Colonic mucosa (tissue), 4 donors: ENCODE measurements around the gene SCFD1. TPM values are rescaled to one million over a fixed set of nuclear protein-coding genes. Genes with fewer than 3 reads are reported as not detected.
"Not testable (repeated sequence)": the region's sequence is repeated elsewhere in the genome, so short reads cannot be mapped to it uniquely, and the experiment has no call there.

Source experiments
- DNase-seq: peaks from one replicate; pipeline ENCODE4 v3.0.0-alpha.2; 2020
- H3K27ac ChIP-seq: fragments of 200-600 bp; one replicate; pipeline ENCODE4 v1.8.0; 2021
- H3K27me3 ChIP-seq: fragments of 200-600 bp; one replicate; pipeline ENCODE4 v1.8.0; 2021
- H3K36me3 ChIP-seq: fragments of 200-600 bp; one replicate; pipeline ENCODE4 v1.8.0; 2021
- H3K4me1 ChIP-seq: fragments of 200-600 bp; one replicate; pipeline ENCODE4 v1.8.0; 2021; ENCODE audit warnings: mild to moderate bottlenecking
- H3K4me3 ChIP-seq: fragments of 200-600 bp; one replicate; pipeline ENCODE4 v1.8.0; 2021
- H3K9ac ChIP-seq, 2 donors: one replicate each; pipeline ENCODE4 v1.7.0; 2013; ENCODE audit warnings: control low read depth in 2 of 2, low read depth in 2 of 2, low read length in 2 of 2
- H3K9me3 ChIP-seq: fragments of 200-600 bp; one replicate; pipeline ENCODE4 v1.8.0; 2021
- intact Hi-C: fragments of 100-400 bp; cut with DNase I; formaldehyde crosslinking; loops from one replicate; pipeline ENCODE4 v1.14.1; 2022
- total RNA-seq, 2 donors: library from RNA; stranded (reverse); fragmentation: NEBNext Ultra II Directional in 1 of 2; extraction: Animal tissue kit (Norgen Biotek cat#: 25700) in 1 of 2; gene quantifications; one replicate each; pipeline ENCODE4 v1.2.1, GENCODE V29; 2021
- TF ChIP-seq, protein P1 (sequence below): fragments of 200-600 bp; IDR thresholded peaks from one replicate; pipeline ENCODE4 v1.8.0; 2022; ENCODE audit warnings: antibody characterized with exemption, mild to moderate bottlenecking
- donor health status: healthy.
- donor health status: DM: no; HTN: no; CAD: no.
- donor health status: DM: no; HTN: no; CAD: no.

Gene SCFD1
- total RNA-seq, 2 donors from 2014 or later = 70.2 to 78.7 TPM

- no peak overlapping the region for H3K9ac ChIP-seq
- H3K27ac ChIP-seq = no peak overlapping the region
- no peaks in the 10 kb centered on the region for H3K36me3 ChIP-seq
- intact Hi-C loops = no loop called here
- no peaks in the 10 kb centered on the region for H3K27me3 ChIP-seq
- H3K4me3 ChIP-seq = no peak overlapping the region
- DNase-seq = no peak
- no peaks in the 10 kb centered on the region for H3K4me1 ChIP-seq
- TF ChIP-seq, protein P1, sequence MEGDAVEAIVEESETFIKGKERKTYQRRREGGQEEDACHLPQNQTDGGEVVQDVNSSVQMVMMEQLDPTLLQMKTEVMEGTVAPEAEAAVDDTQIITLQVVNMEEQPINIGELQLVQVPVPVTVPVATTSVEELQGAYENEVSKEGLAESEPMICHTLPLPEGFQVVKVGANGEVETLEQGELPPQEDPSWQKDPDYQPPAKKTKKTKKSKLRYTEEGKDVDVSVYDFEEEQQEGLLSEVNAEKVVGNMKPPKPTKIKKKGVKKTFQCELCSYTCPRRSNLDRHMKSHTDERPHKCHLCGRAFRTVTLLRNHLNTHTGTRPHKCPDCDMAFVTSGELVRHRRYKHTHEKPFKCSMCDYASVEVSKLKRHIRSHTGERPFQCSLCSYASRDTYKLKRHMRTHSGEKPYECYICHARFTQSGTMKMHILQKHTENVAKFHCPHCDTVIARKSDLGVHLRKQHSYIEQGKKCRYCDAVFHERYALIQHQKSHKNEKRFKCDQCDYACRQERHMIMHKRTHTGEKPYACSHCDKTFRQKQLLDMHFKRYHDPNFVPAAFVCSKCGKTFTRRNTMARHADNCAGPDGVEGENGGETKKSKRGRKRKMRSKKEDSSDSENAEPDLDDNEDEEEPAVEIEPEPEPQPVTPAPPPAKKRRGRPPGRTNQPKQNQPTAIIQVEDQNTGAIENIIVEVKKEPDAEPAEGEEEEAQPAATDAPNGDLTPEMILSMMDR = no peak
- no peaks in the 10 kb centered on the region for H3K9me3 ChIP-seq
These were observed 18.7 kb upstream of the SCFD1 start for GRCh38 chr14:30603402-30603801.

DNA sequence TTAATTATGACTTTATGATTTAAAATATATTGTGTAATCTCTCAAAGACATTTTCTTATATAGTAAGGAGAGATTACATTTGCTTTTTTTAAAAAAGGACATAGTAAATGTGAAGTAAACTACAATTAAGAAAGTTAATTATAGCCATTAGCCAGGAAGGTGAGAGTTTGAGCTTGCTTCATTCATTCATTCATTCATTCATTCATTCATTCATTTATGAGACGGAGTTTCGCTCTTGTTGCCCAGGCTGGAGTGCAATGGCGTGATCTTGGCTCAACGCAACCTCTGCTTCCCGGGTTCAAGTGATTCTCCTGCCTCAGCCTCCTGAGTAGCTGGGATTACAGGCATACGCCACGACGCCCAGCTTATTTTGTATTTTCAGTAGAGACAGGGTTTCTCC lies 17.4 kb upstream of the SCFD1 start:
- H3K4me1 ChIP-seq, H3K4me3 ChIP-seq, H3K27ac ChIP-seq, intact Hi-C loops, H3K36me3 ChIP-seq, H3K27me3 ChIP-seq, H3K9ac ChIP-seq, H3K9me3 ChIP-seq, DNase-seq: not testable (repeated sequence)

DNA sequence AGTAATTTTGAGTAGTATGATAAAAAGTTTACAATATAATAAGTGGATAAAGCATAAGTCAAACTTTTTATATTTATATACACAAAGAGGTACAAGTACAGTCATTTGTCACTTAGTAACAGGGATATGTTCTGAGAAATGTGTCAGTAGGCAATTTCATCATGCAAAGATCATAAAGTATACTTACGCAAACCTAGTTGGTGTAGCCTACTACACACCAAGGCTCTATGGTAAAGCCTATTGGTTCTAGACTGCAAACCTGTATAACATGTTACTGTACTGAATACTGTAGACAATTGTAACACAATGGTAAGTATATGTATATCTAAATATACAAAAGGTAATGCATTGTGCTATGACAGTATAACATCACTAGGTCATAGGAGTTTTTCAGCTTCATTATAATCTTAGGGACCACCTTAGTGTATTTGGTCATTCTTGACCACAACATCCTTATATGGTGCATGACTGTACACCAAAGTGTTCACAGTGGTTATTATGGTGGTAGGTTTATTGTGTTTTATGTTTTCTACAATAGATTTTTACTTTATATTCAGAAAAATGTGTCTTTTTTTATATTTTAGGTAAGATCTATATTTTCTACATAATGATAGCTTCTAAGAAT lies 14.9 kb upstream of the SCFD1 start:
- H3K4me3 ChIP-seq = no peak overlapping the region
- no peaks in the 10 kb centered on the region for H3K9me3 ChIP-seq
- DNase-seq = no peak
- H3K4me1 ChIP-seq = no peaks in the 10 kb centered on the region
- H3K9ac ChIP-seq = no peak overlapping the region
- TF ChIP-seq, protein P1 = no peak
- H3K27me3 ChIP-seq = no peaks in the 10 kb centered on the region
- H3K36me3 ChIP-seq = no peaks in the 10 kb centered on the region
- intact Hi-C loops = no loop called here
- H3K27ac ChIP-seq = no peak overlapping the region

DNA sequence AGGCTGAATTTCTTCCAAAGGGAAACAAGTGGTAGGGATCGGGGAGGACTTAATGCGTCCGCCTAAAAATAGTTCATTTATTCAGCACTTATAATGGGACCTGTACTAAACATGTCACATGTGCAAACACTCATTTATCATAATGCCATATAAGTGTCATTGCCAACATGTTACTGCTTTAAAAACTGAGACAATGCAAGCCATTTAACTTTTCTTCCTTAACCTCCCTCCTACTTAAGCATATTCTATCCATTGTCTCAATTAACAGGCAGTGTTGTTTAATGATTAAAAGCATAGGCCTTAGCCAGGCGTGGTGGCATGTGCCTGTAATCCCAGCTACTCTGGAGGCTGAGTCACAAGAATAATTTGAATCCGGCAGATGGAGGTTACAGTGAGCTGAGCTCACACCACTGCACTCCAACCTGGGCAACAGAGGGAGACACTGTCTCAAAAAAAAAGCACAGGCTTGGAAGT lies 13.5 kb upstream of the SCFD1 start:
- no peaks in the 10 kb centered on the region for H3K36me3 ChIP-seq
- intact Hi-C loops = no loop called here
- H3K9ac ChIP-seq = no peak overlapping the region
- no peak overlapping the region for H3K27ac ChIP-seq
- H3K4me1 ChIP-seq = no peaks in the 10 kb centered on the region
- TF ChIP-seq, protein P1 = no peak
- no peaks in the 10 kb centered on the region for H3K9me3 ChIP-seq
- H3K4me3 ChIP-seq = no peak overlapping the region
- no peaks in the 10 kb centered on the region for H3K27me3 ChIP-seq
- DNase-seq = no peak

- Histone ChIP-seq H3K27me3 (no peaks in the 10 kb centered on the region), H3K9me3 (no peaks in the 10 kb centered on the region), H3K4me3 (no peak overlapping the region), H3K4me1 (no peaks in the 10 kb centered on the region), H3K9ac (no peak overlapping the region), H3K36me3 (no peaks in the 10 kb centered on the region), H3K27ac (no peak overlapping the region)
- peak; percentile 78 for DNase-seq
- intact Hi-C loops = loop anchor here (10.0 kb wide), 1 partner anchor 236 kb away; no protein-coding TSS in a partner anchor
- TF ChIP-seq, protein P1 = peak; percentile 37
These were observed 11.3 kb upstream of the SCFD1 start for GRCh38 chr14:30610787-30611343.

DNA sequence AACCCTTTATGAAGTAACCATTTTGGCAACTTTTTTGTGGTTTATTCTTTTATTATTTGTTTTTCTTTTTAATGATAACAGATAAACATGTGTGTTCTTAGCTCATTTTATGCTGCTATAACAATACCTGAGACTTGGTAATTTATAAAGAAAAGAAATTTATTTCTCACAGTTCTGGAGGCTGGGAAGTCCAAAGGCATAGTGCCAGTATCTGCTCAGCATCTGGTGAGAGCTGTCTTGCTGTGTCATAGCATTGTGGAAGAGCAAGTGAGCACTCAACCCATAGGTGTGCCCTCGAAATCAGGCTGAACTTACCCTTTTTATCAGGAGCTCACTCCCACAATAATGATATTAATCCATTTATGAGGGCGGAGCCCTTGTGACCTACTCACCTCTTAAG lies 8.0 kb upstream of the SCFD1 start:
- Histone ChIP-seq H3K27me3 (no peaks in the 10 kb centered on the region), H3K9me3 (no peaks in the 10 kb centered on the region), H3K4me1 (no peaks in the 10 kb centered on the region), H3K27ac (no peak overlapping the region), H3K36me3 (no peaks in the 10 kb centered on the region), H3K9ac (no peak overlapping the region), H3K4me3 (no peak overlapping the region)
- intact Hi-C loops = loop anchor here (10.0 kb wide), 1 partner anchor 239 kb away; no protein-coding TSS in a partner anchor
- TF ChIP-seq, protein P1 = no peak
- DNase-seq = no peak
